AG10803 (cell line): ENCODE results near the gene EPB41L4A.

Experiments used
- DNase-seq: peaks from one replicate; pipeline ENCODE4 v3.0.0; 2010; ENCODE audit warnings: low read depth
- H3K4me3 ChIP-seq: 2 replicates; pipeline ENCODE4 v1.5.1; 2011; ENCODE audit warnings: mild to moderate bottlenecking, low read length, control low read depth
- CTCF ChIP-seq: conservative IDR thresholded peaks from 2 replicates; pipeline ENCODE4 v1.5.1; 2011; ENCODE audit warnings: mild to moderate bottlenecking, low read length, control low read depth, inconsistent platforms

Gene EPB41L4A

DNA sequence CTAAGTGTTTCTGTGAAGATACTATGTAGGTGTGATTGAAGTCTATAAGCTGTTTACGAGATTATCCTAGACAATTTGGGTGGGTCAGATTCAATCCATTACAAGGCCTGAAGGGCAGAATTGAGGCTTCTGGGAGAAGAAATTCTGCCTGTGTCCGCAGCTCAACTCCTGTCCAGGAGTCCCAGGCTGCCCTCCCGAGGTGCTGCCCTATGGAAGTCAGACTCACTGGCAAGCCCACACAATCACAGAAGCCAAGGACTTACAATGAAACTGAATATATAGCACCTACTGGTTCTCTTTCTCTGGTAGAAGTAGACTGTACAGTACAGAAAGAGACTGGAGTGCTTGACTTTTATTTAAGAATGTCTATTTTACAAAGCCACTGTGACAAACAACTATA, 74.5 kb downstream of the EPB41L4A start:
- H3K4me3 ChIP-seq = no peak overlapping the region
- no peak for DNase-seq
- TF ChIP-seq CTCF = no peak

- TF ChIP-seq CTCF = no peak
- DNase-seq = no peak
- no peak overlapping the region for H3K4me3 ChIP-seq
Observed at GRCh38 chr5:112342389-112342788, 76.7 kb downstream of the EPB41L4A start.

GRCh38 chr5:112339761-112340160, 79.3 kb downstream of the EPB41L4A start:
- no peak for DNase-seq
- no peak overlapping the region for H3K4me3 ChIP-seq
- no peak for TF ChIP-seq CTCF

- peak; percentile 54 for DNase-seq
- no peak for TF ChIP-seq CTCF
- H3K4me3 ChIP-seq = no peak overlapping the region
Observed at GRCh38 chr5:112338681-112339337, 80.3 kb downstream of the EPB41L4A start.

- TF ChIP-seq CTCF = no peak
- no peak for DNase-seq
- H3K4me3 ChIP-seq = no peak overlapping the region
Observed at GRCh38 chr5:112333331-112333781, 85.7 kb downstream of the EPB41L4A start.

DNA sequence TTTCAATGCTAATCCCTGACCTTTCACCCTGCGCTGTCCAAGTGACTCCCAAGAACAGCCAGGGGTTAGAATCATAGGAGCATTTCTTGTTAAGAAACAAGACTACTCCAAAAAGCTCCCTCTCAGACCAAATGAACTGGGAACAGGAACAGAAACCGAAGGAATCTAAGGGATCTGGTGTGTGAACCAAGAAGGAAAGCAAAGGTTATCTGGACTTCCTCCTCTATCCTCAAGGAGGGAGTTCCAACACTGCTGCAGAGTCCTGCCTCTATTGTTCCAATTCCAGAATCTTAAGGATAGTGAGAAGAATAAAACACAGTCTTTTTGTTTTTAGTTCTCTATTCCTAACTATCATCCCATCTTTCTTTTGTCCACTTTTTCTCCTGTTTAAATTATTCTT, 87.2 kb downstream of the EPB41L4A start:
- no peak for TF ChIP-seq CTCF
- no peak for DNase-seq
- no peak overlapping the region for H3K4me3 ChIP-seq

GRCh38 chr5:112329419-112330090, 89.5 kb downstream of the EPB41L4A start:
- no peak overlapping the region for H3K4me3 ChIP-seq
- TF ChIP-seq CTCF = no peak
- DNase-seq = no peak
